HepG2 (cell line): ENCODE data around the gene EHBP1. TPM values are rescaled to one million over a fixed set of nuclear protein-coding genes. Genes with fewer than 3 reads are reported as not detected.

Experiments
- CENPX ChIP-seq: sonication (generic); formaldehyde crosslinking; IDR thresholded peaks from 2 replicates; pipeline ENCODE4 v1.9.0; 2021; ENCODE audit warnings: mild to moderate bottlenecking, missing genetic modification reagents, moderate library complexity
- NFAT5 ChIP-seq: sonication (generic); formaldehyde crosslinking; IDR thresholded peaks from 2 replicates; pipeline ENCODE4 v1.4.0; 2020; ENCODE audit warnings: missing genetic modification reagents
- SMARCE1 ChIP-seq: fragments of 450-650 bp; IDR thresholded peaks from 2 replicates; pipeline ENCODE4 v1.6.1; 2017; ENCODE audit warnings: borderline replicate concordance
- ZBTB2 ChIP-seq: sonication (generic); formaldehyde crosslinking; IDR thresholded peaks from 2 replicates; pipeline ENCODE4 v1.8.0; 2022; ENCODE audit warnings: low read depth, missing genetic modification reagents
- ZBTB38 ChIP-seq: sonication (generic); formaldehyde crosslinking; IDR thresholded peaks from 2 replicates; pipeline ENCODE4 v1.5.1; 2020; ENCODE audit warnings: mild to moderate bottlenecking, missing genetic modification reagents
- ZNF18 ChIP-seq: sonication (generic); formaldehyde crosslinking; IDR thresholded peaks from 2 replicates; pipeline ENCODE4 v1.8.0; 2022; ENCODE audit warnings: mild to moderate bottlenecking, missing genetic modification reagents; ENCODE audit not compliant: insufficient replicate concordance
- ZNF703 ChIP-seq: sonication (generic); formaldehyde crosslinking; IDR thresholded peaks from 2 replicates; pipeline ENCODE4 v1.5.1; 2020; ENCODE audit warnings: missing genetic modification reagents, mild to moderate bottlenecking, moderate library complexity, borderline replicate concordance
- ZNF879 ChIP-seq: sonication (generic); formaldehyde crosslinking; IDR thresholded peaks from 2 replicates; pipeline ENCODE4 v1.8.1; 2023; ENCODE audit warnings: missing genetic modification reagents
- polyA plus RNA-seq, 8 experiments: library from polyadenylated mRNA; depleted of rRNA in 3 of 8; stranded (reverse) in 7 of 8; unstranded in 1 of 8; fragments of >200 nt; fragmentation: Illumina TruSeq in 4 of 8; extraction: Trizol in 4 of 8; gene quantifications; 2 replicates each; pipeline versions ENCODE4 v1.2.1 to v1.2.3, GENCODE V29; 2011 to 2016; ENCODE audit warnings: low read depth in 4 of 8, missing spikeins in 1 of 8, mixed read lengths in 1 of 8; ENCODE audit not compliant: insufficient read depth in 1 of 8
- total RNA-seq, 5 experiments: library from RNA; depleted of rRNA; stranded (reverse); fragments of >200 nt; fragmentation: Illumina TruSeq; extraction: Trizol; gene quantifications; 2 replicates each; pipeline ENCODE4 v1.2.3, GENCODE V29; 2016; ENCODE audit warnings: low read depth in 1 of 5

The EHBP1 gene
- total and polyA plus RNA-seq, 2 of the 13 experiments (the other 11 are each of a cell fraction or from before 2014, with no cell fraction given), result 93.5 to 146 TPM

GRCh38 chr2:62672601-62673000 lies 32.9 kb upstream of the EHBP1 start (continued):
- TF ChIP-seq SMARCE1 (no peak), ZBTB38 (CRISPR knock-in tag) (no peak), ZNF879 (no peak), CENPX (no peak), ZNF703 (no peak), NFAT5 (CRISPR knock-in tag) (no peak), ZNF18 (no peak), ZBTB2 (CRISPR knock-in tag) (no peak)
